Head of caudate nucleus (tissue), 42 donors: ENCODE data around the gene SPSB1.

Source experiments
- DNase-seq, 42 donors: peaks; one replicate each; pipeline versions ENCODE4 v3.0.0 to v3.0.0-alpha.2; 2020 to 2021; ENCODE audit warnings: mixed read lengths in 7 of 42
- intact Hi-C: fragments of 100-400 bp; cut with DNase I; formaldehyde crosslinking; loops from one replicate; pipeline ENCODE4 v1.15.0; 2022

Gene SPSB1

DNA sequence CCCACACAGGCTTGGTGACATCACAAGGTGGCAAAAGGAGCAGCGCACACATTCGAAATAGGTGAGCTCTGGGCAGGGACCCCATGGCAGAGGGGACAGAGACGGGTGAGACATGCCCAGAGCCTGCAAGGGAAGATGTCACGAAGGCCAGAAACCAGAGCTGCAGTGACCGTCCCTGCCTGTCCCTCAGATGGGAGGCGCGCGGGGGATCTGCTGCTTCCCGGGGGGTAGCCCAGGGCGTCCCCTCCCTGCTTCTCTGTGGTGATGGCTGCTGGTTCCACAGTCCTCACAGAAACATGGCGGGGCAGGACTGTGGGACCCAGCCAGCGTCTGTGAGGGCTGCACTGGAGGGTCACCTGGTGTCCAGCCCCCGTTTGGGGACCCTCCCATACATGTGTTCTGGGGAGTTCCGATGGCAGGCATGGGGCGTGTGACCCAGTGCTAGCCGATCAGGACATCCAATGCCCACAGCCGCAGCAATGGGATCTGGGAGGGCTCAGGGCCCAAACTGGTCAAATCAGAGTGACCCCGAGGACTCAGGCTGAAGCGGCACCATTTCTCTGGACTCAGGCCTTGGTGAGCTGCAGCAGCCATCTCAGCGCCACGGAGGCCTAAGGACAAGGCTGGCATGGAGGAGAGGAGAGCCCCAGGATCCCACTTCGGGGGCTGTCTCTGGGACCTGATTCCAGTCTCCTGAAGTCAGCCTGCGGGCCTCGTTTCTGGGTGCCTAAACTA lies 20.7 kb upstream of the SPSB1 start:
- DNase-seq, result peak in 1 of 42 donors; percentile 10
- intact Hi-C loops, result no loop called here

- intact Hi-C loops, result no loop called here
Measured at GRCh38 chr1:9273177-9273576, 19.5 kb upstream of the SPSB1 start.

GRCh38 chr1:9275161-9275560 lies 17.5 kb upstream of the SPSB1 start:
- DNase-seq, result no peak
- intact Hi-C loops, result no loop called here

More at GRCh38 chr1:9273177-9273576, 19.5 kb upstream of the SPSB1 start:
- DNase-seq, result peak in 1 of 42 donors; percentile 21

DNA sequence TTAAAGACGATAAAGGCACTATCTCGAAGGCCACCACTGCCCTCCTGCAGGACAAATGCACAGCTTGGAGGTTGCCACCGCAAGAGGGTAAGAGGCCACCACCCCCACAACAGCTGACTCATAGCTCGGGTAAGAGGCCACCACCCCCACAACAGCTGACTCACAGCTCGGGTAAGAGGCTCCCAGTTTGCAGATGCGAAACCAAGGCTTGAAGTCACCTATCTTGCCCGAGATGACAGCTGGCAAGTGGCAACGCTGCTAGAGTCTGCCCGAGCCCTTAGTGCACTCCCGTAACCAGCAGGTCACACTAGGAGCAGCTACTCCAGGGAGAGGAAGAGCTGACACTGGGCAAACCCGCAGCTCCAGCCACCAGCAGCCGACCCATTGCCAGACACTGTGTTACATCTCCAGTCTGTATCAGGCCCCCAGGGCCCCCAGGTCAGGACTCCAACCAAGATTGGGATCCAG lies 17.1 kb upstream of the SPSB1 start:
- intact Hi-C loops, result no loop called here
- peak in 38 of 42 donors; percentile 37 to 94 (median 78) for DNase-seq

GRCh38 chr1:9278116-9278515 lies 14.6 kb upstream of the SPSB1 start:
- DNase-seq, result no peak
- intact Hi-C loops, result no loop called here

DNA sequence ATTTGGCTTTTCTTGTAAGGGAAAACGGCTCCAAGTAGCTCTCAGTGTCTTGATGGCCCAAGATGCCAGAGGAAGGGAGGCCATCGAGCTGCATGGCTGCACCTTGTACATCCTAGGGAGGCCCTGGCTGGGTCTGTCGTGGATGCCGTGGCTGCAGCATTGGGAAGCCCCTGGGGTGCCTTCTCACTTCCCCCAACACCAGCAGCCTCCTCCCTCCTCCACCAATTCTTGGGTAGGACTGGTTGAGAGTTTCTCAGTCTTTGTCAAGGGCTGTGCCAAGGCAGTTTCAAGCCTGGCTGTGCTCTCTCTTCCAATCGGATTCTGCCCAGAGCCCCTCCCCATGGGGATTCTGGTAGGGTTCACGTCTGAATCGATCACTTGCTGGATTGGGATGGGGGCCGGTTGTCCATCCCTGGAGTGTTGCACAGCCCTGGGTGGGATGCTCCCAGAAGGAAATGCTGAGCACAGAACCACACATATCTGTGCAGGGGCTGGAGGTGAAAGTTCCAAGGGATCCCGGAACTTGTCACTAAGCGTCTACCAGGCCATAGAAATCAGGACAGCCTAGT lies 14.0 kb upstream of the SPSB1 start:
- no peak for DNase-seq
- intact Hi-C loops, result no loop called here

DNA sequence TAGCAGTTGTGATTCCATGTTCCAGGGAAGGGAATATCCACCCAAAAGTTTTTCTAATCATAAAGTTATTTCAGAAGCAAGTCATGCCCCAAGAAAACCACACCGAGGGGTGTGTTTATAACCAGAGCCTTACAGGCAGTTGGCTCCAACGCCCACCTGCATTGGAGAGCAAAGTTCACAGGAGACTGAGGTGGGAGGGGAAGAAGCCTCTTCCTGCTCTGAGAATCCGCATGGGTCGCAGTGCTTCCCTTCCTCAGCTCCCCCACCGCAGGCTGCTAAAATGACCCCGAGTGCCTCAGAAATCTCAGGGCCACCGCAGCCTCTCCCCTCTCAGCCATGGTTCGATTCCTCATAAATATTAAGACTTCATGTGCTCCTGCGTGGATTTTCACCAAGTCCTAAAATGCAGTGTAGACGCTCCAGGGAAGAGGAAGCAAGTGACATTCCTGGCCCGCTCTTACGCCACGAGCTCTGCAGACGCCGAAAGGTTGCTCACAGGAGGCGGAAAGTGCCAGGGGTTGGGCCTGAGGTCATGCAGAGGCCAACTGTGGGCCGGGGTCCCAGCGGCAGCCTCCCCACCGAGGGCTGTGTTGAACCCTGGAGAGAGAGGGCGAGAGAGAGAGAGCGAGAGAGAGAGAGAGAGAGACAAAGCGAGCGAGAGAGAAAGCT lies 13.4 kb upstream of the SPSB1 start:
- DNase-seq, result no peak
- intact Hi-C loops, result no loop called here

DNA sequence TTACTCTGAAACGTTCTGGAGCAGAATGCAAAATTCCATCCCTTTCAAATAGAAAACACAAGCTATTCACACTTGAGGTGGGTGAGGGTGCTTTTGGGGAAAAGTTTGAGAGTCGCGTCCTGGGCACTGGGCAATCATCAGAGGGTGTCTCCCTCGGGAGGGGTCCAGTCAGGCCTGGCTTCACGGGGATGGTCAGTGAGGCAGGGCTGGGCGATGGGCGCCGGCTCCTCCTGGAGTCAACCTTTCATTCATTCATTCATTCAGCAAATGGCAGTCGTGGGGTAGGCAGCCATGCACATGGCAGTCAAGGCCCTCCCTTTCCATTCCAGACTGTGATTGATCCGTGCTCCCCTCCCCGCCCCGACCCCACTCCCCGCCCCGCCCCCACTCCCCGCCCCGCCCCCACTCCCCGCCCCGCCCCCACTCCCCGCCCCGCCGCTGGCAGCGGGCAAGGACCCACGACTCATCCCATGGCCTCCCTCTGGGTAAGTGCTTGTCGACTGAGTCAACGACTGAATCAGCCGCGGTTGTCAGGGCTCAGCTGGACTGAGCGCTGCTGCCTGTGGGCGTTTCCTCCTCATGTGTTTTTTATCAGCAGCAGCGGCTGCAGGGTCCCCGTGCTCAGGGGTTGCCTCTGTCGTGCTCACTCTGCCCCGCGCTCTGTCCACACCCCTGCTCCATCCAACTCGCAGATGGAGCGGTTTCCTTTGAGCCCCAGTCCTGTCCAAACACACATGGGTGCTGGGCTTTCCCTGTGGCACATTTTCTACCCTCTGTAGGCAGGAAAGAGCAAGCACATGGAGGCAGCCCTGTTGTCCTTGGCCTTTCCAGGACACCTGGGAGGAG lies 12.5 kb upstream of the SPSB1 start:
- intact Hi-C loops, result no loop called here
- peak in 6 of 42 donors; percentile 39 to 81 (median 52) for DNase-seq

DNA sequence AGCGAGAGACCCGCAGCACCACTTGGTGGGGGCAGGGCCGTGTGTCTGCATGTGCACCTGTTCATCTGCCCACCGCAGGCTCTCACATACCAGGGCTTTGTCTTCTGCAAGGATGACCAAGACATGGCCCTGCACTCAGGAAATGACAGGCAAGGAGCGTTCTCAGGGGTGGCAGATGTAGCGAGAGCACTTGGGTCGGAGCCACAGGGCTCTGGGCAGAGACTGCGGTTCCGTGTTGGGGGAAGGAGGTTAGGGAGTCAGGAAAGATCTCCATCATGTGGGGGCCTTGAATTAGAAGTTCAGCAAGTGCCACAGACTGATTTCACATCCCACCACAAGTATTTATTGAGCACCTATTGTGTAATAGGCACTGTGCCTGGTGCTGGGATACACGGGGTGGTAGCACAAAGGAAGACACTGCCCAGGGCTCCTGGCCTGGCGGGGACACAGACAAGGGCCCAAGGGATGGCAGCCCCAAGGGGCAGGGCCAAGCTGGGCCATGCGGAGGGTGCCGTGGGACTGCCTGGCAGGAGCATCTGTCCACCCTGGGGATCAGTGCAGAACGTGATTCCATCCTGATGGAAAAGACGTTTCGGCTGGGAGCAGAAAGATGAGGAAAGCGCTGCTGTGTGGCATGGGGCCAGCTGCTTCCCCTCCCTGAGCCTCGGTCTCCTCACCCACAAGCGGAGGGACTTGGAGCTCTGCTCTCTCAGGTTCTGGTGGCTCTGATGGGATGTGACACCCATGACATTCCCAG lies 11.4 kb upstream of the SPSB1 start:
- intact Hi-C loops, result no loop called here
- no peak for DNase-seq

- intact Hi-C loops, result no loop called here
Measured at GRCh38 chr1:9281908-9282695, 10.6 kb upstream of the SPSB1 start.

GRCh38 chr1:9282696-9282955 lies 10.1 kb upstream of the SPSB1 start:
- DNase-seq, result no peak
- intact Hi-C loops, result no loop called here

More at GRCh38 chr1:9281908-9282695, 10.6 kb upstream of the SPSB1 start:
- no peak for DNase-seq

GRCh38 chr1:9284061-9284460 lies 8.6 kb upstream of the SPSB1 start:
- intact Hi-C loops, result no loop called here

DNA sequence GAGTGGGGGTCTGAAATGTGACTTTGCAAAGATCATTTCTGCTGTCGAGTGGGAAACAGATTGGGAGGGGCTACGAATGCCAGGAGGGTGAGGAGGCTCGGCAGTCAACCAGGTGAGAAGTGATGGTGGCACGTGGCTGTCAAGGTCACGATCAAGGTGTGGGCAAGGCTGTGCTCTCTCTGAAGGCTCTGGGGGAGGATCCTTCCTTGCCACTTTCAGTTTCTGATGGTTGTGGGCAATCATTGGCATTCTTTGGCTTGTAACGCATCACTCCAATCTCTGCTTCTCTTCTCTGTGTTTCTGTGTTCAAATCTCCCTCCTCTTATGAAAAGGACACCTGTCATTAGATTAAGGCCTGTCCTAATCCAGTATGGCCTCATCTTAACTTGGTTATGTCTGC lies 6.1 kb upstream of the SPSB1 start:
- intact Hi-C loops, result no loop called here
- DNase-seq, result no peak

More at GRCh38 chr1:9284061-9284460, 8.6 kb upstream of the SPSB1 start:
- no peak for DNase-seq

DNA sequence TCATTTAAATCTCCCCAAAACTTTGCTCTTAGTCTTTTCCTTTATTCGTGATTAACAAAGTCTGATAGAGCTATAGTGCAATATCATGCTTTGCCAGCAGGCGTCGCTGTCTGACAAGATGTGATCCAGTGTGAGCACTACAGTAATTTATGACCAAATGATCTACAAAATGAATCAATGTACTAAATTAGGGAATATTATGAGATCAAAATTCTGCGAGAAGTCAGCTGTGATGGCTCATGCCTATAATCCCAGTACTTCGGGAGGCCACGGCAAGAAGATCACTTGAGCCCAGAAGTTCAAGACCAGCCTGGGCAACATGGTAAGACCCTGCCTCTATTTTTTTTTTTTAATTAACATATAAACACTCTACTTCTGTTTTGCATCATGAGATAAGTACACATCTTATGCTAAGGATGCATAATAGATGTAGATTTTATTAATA lies 3.6 kb upstream of the SPSB1 start:
- intact Hi-C loops, result loop anchor here (2.0 kb wide), 1 partner anchor 202 kb away; no protein-coding TSS in a partner anchor
- peak in 35 of 42 donors; percentile 41 to 90 (median 69) for DNase-seq

DNA sequence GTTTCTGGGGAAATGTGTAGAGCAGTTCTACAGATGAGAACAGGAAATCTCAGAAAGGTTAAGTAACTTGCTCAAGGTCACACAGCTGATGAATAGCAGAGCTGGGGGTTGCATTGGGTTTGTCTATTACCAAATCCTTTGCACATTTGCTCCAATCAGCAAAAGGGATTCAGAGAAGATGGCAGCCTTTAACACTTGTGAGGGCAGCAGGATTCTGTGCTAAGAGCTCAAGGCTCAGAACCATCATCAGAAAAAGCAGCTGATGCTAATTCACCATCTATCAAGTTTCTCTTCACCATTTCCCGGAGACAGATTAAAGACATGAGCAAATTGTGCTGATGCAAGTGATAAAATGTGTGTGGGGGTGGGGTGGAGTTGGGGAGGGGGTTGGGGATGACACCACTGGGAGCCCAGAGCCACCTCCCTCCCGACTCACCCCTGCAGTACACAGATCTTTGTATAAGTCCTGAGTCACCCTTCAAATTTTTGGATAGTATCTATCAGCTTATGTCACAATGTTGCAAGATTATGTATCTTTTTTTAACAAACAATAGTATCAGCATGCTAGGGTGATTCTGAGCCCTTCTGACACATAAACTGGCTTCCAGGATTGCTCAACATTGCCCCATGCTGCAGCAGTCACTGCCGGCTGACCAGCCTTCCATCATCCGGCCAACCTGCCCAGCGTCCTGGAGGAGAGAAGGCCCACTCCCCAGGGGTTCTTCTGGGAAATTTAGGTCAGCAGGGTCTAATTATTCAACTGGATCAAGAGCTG lies 2.8 kb upstream of the SPSB1 start:
- intact Hi-C loops, result loop anchor here (2.0 to 5.0 kb wide), 2 partner anchors 167 to 201 kb away; no protein-coding TSS in a partner anchor
- no peak for DNase-seq

DNA sequence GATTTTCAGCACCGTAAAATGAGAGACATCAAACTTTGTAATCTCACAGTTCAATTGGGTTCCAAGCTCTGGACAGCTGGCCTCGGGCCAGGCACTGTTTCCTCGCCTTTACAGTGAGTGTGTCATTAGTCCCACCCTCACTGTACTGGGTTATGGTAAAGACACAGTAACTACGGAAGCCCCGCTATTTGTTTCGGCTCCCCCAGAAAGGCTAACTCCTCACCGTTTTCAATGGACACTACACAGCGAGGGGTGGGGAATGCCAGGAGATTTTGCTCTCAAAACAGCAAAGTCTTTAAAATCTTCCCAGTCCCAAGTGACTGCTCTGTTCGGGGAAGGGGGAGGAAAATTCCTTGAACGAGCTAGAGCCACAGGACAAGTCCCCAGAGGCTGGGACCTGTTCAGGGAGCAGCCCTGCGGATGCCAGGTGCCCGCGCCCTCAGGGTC lies 757 bp upstream of the SPSB1 start:
- DNase-seq, result peak in 18 of 42 donors; percentile 27 to 82 (median 56)
- intact Hi-C loops, result loop anchor here (5.0 kb wide), 1 partner anchor 165 kb away; no protein-coding TSS in a partner anchor

GRCh38 chr1:9293241-9293532 lies 493 bp downstream of the SPSB1 start:
- intact Hi-C loops, result loop anchor here (5.0 kb wide), 1 partner anchor 164 kb away; no protein-coding TSS in a partner anchor

More at GRCh38 chr1:9293241-9293532, 493 bp downstream of the SPSB1 start:
- no peak for DNase-seq
